ENCODE measurements around the gene ZNF660. TPM values are rescaled to one million over a fixed set of nuclear protein-coding genes. Genes with fewer than 3 reads are reported as not detected.
A peak's percentile ranks its signal among the peaks of the same experiment; 100 is the strongest.

The ZNF660 gene
- total RNA-seq, 4 donors from 2014 or later = 0.16 to 1.0 (median 0.67) TPM

DNA sequence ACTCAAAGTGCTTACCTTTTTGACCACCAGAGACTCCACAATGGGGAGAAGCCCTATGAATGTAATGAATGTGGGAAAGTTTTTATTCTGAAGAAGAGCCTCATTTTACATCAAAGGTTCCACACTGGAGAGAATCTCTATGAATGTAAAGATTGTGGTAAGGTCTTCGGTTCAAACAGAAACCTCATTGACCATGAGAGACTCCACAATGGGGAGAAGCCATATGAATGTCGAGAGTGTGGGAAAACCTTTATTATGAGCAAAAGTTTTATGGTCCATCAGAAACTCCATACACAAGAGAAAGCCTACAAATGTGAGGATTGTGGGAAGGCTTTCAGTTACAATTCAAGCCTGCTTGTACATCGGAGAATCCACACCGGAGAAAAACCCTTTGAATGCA, 58.3 kb downstream of the ZNF660 start:
- Histone ChIP-seq H3K36me3 (peaks cover 55% of the 10 kb centered on the region), H3K27ac (no peak overlapping the region), H3K4me3 (no peak overlapping the region), H3K27me3 (no peaks in the 10 kb centered on the region), H3K9me3 (peaks cover 35% of the 10 kb centered on the region), H3K4me1 (peaks cover under 1% of the 10 kb centered on the region)
- 94% methylated on average over 4 of the region's 4 CpGs for WGBS
- TF ChIP-seq POLR2AphosphoS5 (IDR thresholded peaks at IDR 0.05) = no peak
- TF ChIP-seq POLR2A (IDR thresholded peaks at IDR 0.05) = no peak
- no peak for TF ChIP-seq EP300 (IDR thresholded peaks at IDR 0.05)
- TF ChIP-seq, protein P1, sequence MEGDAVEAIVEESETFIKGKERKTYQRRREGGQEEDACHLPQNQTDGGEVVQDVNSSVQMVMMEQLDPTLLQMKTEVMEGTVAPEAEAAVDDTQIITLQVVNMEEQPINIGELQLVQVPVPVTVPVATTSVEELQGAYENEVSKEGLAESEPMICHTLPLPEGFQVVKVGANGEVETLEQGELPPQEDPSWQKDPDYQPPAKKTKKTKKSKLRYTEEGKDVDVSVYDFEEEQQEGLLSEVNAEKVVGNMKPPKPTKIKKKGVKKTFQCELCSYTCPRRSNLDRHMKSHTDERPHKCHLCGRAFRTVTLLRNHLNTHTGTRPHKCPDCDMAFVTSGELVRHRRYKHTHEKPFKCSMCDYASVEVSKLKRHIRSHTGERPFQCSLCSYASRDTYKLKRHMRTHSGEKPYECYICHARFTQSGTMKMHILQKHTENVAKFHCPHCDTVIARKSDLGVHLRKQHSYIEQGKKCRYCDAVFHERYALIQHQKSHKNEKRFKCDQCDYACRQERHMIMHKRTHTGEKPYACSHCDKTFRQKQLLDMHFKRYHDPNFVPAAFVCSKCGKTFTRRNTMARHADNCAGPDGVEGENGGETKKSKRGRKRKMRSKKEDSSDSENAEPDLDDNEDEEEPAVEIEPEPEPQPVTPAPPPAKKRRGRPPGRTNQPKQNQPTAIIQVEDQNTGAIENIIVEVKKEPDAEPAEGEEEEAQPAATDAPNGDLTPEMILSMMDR (IDR thresholded peaks at IDR 0.05) = no peak
- no peak for DNase-seq (ENCODE audit: low spot score in 2 of 2)

DNA sequence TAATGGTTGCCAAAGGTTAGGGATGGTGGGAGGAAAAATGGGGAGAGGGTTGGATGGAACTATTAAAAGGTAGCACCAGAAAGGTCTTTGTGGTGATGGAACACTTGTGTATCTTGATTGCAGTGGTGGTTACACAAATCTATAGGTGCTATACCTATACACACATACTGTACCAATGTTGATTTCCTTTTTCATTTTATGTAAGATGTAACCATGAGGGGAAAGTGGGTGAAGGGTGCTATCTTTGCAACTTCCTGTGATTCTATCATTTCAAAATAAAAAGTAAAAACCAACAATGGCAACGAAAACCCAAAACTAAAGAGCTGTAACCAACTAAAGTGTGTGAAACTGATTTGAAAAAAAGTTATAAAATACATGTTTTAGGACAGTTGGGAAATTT, 63.0 kb downstream of the ZNF660 start:
- H3K27ac ChIP-seq = no peak overlapping the region
- no peak for DNase-seq (ENCODE audit: low spot score in 2 of 2)
- peaks cover 16% of the 10 kb centered on the region for H3K4me1 ChIP-seq
- H3K36me3 ChIP-seq = peaks cover 29% of the 10 kb centered on the region
- H3K9me3 ChIP-seq = peaks cover 15% of the 10 kb centered on the region
- H3K27me3 ChIP-seq = no peaks in the 10 kb centered on the region
- WGBS = 84% methylated on average over 1 of the region's 1 CpG
- H3K4me3 ChIP-seq = no peak overlapping the region
- TF ChIP-seq POLR2A (IDR thresholded peaks at IDR 0.05) (no peak), EP300 (IDR thresholded peaks at IDR 0.05) (no peak), POLR2AphosphoS5 (IDR thresholded peaks at IDR 0.05) (no peak)
- TF ChIP-seq, protein P1 (IDR thresholded peaks at IDR 0.05) = no peak

DNA sequence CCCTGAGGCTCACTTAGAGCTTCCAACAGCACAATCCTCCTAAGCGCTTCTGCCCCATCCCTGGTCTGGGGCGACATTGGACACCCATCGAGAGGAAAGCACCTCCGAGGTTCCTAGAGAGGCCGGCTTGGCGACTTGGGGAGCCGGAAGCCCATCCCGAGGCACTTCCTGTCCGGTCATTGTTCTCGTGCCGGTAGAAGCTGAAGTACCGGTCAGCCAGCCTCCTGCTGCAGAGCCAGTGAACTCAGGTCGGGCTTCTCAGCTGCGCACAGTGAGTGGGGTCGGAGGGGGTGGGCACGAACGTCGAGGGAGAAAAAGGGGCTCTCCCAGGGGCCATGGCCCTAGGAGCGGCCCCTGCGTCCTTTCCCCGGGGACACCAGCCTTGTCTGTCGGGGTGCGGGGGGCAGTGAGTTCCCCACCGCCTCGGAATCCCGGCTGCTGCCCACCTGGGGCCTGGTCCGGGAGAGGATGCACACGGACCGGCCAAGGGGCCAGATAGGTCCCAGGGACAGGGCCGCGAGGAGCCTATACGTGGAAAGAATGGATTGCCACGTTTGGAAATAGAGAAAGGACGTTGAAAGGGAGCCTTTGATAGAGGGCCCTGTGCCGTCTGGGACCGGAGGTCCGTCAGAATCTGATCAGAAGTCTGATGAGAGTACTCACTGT, 63.9 kb downstream of the ZNF660 start, which contains the start of gene ZNF35:
Gene ZNF35, plus strand, starts transcription at position 169 of the 666 bp plus-strand sequence. CDS start 2,336 bp downstream, outside the sequence.
- 2% methylated on average over 28 of the region's 37 CpGs for WGBS
- TF ChIP-seq, protein P1 (IDR thresholded peaks at IDR 0.05) = no peak
- no peak for TF ChIP-seq POLR2A (IDR thresholded peaks at IDR 0.05)
- TF ChIP-seq POLR2AphosphoS5 (IDR thresholded peaks at IDR 0.05) = no peak
- no peak for TF ChIP-seq EP300 (IDR thresholded peaks at IDR 0.05)

More for the DNA sequence above, 63.9 kb downstream of the ZNF660 start, which contains the start of gene ZNF35:
- peaks cover 31% of the 10 kb centered on the region for H3K36me3 ChIP-seq
- DNase-seq (ENCODE audit: low spot score in 2 of 2) = peak; percentile 81 to 89
- peak within 1 kb of the TSS; percentile 75 for H3K27ac ChIP-seq
- H3K9me3 ChIP-seq = peaks cover 6% of the 10 kb centered on the region
- peaks cover 16% of the 10 kb centered on the region for H3K4me1 ChIP-seq
- peak within 1 kb of the TSS; percentile 96 for H3K4me3 ChIP-seq
- H3K27me3 ChIP-seq = no peaks in the 10 kb centered on the region

Other genes with a start within 250 kb of the ZNF660 start
- 10 to 100 TPM; 23.3 to 26.9 (median 25.4) TPM for gene TCAIM, start 246.2 kb upstream of the ZNF660 start, total RNA-seq
- gene ZNF445, start 107.3 kb upstream of the ZNF660 start, total RNA-seq = 10 to 100 TPM in 1 of 4 donors, 1 to 10 TPM in 3; 5.7 to 19.8 (median 7.8) TPM
- 1 to 10 TPM; 2.2 to 3.9 (median 2.8) TPM for gene ZKSCAN7, start 29.8 kb upstream of the ZNF660 start, total RNA-seq
- gene ZNF197, start 40.1 kb downstream of the ZNF660 start, total RNA-seq = 10 to 100 TPM; 10.2 to 17.0 (median 14.9) TPM
- 1 to 10 TPM; 5.2 to 8.5 (median 7.6) TPM for gene ZNF35, start 63.8 kb downstream of the ZNF660 start, total RNA-seq
- gene ZNF502, start 127.7 kb downstream of the ZNF660 start, total RNA-seq = 1 to 10 TPM; 3.2 to 5.7 (median 4.6) TPM
- gene ZNF501, start 144.7 kb downstream of the ZNF660 start, total RNA-seq = 1 to 10 TPM; 1.4 to 4.0 (median 2.3) TPM
- gene KIAA1143, start 176.7 kb downstream of the ZNF660 start, total RNA-seq = 10 to 100 TPM; 20.6 to 27.4 (median 22.7) TPM
- 1 to 10 TPM; 1.1 to 4.8 (median 2.1) TPM for gene KIF15, start 176.8 kb downstream of the ZNF660 start, total RNA-seq